HG02970 (cell line): ENCODE data around the gene MREG.

ENCODE experiments used
- ATAC-seq: cut with Tn5 transposase; IDR thresholded peaks from one replicate; pipeline ENCODE4 v1.9.1; 2021; ENCODE audit warnings: mild to moderate bottlenecking, moderate library complexity, moderate number of reproducible peaks; ENCODE audit not compliant: unreplicated experiment, low FRiP score

The MREG gene

DNA sequence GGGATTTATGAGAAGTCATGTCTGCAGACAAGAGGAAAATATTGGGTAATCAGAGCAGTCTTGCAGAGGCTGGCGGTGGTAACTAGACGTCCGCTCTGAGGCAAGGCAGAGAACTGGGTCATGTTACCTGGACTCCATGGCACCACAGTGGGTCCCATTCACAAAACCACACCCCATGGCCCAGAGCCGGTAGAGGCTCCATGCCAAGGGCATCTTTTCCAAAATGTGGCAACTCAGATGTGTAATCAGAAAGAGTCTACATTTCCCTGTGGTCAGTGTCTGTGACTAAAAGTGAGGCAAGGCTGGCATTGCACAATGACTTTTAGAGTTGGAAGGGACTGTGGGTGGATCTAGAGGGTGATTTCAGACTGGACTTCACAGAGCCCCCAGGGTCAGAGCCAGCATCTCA, 113.1 kb downstream of the MREG start:
- ATAC-seq, result no peak

DNA sequence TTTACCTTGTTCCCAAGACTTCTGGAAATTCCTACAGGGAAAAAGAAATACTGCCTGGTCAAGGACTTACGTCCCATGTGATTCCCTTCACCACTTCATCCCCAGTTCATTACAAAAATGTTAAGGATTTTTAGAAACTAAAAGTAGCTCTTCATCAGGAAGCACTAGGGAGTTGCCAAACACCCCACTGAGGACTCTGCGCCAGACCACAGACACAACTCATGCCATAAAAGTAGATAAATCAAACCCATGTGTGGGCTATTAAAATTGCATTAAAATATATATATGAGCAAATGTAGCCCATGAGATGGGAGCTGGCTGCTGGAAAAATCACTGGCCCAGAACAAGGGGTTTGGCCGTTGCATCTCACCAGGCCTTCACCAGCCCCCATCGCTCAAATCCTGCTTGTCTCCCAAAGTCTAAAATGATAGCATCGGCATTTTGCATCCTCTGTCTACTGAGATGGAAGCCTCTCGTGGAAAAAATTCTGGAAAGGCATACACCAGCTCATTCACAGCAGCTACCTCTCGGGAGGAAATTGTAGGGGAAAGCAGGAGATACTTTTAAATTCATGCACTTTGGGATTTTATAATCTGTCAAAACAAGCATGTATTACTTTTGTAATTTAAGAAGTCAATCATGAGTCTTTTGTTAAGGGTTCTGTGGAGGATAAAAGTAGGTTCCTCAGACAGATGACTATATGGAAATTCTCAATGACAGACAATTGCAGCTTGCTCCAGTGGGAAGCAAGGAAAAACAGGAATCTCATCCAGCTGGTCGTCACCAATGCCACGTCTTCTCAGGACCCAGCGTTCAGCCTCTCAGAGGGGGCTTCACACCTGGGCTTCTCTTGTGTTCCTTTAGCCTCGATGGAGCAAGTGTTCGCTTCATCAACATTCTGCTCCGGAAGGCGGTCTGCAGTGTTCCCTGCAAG, 113.9 kb downstream of the MREG start:
- no peak for ATAC-seq

DNA sequence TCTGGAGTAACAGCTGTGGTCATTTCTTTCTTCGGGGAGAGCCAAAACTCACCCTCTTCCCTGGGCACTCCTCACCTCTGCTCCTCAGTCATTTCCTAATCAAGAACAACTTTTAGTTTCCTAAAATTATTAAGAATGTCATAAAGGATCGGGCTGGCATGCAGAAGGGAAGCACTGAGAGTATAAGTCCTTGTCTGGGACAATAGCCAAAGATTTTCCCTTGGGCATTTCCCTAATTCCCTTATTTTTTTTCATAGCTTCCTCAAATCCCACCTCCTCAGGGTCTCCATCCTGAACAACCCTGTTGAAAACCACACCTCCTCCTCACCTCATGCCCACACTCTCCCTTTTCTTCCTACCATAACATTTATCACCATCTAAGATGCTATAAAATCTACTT, 115.0 kb downstream of the MREG start:
- ATAC-seq, result no peak

DNA sequence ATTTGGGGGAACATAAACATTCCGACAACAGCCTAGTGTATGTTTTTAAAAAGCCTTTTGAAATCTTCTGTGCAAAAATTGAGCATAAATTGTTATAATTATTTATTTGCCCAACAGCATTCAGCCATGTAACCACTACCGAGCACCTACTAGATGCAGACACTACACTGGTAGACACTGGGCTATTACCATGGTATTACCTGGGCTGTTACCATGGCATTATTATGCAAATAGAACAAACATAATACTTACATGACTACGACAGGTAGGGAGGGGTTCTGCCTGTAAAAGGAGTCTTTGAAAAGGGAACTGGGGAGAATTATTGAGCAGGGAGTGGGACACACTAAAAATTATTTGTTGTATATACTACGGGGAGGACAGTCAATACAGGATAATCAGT, 116.4 kb downstream of the MREG start:
- ATAC-seq, result no peak

DNA sequence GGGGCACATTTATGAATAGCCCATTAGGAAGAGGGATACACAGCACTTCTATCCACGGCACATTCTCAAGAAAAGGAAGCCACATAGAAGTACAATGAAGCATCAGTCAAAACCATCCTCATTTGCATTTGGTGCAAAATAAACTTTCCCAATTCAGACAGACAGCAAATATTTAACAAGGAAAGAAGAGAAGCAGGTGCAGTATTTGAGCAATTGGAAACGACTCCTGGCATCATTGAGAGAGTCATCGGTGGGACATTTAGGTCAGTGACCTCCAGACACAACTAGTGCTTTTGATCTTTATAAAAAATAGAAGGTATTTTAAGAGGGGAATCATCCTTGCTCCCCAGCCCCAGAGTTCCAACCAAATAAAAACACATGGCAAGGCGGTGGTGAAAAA, 118.0 kb downstream of the MREG start:
- no peak for ATAC-seq
